DMS79 (cell line): ENCODE results near the gene KLC1.

Source experiments
- DNase-seq: peaks from one replicate; lab custom pipeline; 2025; lab: John Stamatoyannopoulos, UW

Gene KLC1

DNA sequence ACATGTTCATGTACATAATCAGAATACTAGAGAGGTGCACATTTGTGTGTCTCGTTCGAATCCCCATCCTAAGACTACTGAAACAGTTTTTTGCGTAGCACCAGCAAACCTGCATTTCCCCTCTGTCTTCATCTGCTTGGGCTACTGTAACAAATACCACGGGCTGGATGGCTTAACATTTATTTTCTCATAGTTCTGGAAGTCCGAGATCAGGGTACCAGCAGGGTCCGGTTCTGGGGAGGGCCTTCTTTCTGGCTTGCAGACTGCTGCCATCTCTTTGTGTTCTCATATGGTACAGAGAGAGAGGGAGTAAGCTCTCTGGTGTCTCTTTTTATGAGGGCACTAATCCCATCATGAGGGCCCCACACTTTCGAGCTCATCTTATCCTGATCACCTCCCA lies 30.6 kb downstream of the KLC1 start:
- no peak for DNase-seq

DNA sequence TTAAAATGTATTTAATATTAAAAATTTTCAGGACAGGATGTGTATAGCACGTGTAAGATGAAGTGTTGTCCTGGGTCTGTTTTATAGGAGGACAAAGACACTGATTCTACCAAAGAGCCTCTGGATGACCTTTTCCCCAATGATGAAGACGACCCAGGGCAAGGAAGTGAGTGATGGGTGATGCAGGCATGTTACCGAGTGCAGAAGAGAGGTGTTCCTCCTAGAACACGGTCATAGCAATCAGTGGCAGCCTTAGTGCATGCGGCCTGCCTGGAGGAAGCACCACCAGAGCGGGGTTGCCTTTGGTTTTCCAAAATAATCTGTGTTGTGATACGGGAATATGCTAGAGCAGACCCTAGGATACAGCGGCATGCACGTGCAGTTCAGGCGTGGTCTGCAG lies 33.0 kb downstream of the KLC1 start:
- DNase-seq: no peak

DNA sequence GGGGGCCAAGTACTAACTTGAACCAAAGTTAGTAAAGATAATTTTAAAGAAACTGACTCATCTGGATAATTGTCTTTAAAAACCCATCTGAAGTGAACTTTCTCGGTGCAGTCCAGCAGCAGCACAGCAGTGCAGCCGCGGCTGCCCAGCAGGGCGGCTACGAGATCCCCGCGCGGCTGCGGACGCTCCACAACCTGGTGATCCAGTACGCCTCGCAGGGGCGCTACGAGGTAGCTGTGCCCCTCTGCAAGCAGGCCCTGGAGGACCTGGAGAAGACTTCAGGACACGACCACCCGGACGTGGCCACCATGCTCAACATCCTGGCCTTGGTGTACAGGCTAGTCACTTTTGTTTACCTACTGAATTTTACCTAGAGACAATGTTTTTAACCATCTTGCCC lies 33.6 kb downstream of the KLC1 start:
- DNase-seq: no peak

DNA sequence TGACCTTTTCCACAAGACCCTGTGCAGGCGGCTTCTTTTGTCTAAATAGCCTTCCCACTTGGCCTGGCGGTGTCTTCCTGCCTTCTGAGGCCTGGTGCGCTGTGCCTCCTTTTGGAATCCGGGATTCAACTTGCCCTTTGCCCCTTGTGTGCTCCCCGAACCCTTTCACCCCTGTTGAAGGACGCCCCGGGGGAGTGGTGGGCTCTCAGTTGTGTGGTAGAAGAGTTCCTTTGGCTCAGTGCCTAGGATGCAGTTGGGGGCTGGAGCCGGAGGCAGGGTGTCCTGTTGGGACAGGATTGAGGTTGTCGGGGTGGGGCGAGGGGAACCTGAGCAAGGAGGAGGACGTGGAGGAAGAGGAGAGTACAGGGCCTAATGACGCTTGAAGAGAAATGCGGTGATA lies 34.5 kb downstream of the KLC1 start:
- no peak for DNase-seq

DNA sequence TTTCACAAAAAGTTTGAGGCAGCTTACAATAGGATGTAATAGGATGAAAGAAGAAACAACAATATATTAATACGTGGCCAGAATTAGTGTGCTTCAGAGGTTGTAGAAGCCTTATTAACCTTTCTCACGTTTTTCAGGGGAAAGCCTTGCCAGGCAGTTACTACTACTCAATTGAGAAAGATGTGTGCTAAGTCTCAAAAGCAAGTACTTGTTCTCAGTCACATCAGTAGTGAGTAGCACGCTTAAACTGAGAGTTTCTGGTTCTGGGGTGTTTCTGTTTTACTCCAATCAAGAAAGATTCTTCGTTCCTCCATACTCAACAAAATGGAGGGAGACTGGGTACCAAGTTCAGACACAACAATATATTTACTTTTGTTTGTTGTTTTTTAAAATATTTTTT lies 38.7 kb downstream of the KLC1 start:
- DNase-seq: no peak

DNA sequence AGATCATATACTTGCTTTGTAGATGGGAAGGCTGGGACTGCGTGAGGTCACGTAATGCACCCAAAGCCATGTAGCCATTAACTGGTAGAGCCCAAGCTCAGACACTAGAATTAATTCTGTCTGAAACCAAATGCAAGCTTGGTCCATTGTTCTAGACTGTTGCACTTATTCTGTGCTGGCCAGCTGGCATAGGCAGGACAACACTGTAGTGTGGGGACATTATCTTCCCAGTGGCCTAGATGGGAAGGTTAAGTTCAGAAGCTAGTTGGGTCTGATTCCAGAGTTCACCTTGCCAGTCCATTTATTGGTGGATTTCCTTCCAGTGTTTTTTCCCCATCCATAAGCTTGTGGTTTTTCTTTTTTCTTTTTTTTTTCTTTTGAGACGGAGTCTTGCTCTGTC lies 39.1 kb downstream of the KLC1 start:
- no peak for DNase-seq

DNA sequence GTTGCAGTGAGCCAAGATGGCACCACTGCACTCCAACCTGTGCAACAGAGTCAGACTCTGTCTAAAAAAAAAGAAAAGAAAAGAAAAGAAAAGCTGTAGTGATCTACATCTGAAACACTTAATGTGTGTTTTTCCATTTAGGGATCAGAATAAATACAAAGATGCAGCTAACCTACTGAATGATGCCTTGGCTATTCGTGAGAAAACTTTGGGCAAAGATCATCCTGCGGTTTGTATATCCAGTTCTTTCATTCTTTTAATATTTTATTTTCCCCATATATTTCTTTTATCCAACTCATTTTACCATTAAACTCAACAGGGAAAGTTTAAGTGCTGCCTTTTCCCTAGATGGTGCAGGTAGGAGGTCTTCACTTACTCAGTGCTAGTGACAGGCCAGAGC lies 40.4 kb downstream of the KLC1 start:
- DNase-seq: no peak

DNA sequence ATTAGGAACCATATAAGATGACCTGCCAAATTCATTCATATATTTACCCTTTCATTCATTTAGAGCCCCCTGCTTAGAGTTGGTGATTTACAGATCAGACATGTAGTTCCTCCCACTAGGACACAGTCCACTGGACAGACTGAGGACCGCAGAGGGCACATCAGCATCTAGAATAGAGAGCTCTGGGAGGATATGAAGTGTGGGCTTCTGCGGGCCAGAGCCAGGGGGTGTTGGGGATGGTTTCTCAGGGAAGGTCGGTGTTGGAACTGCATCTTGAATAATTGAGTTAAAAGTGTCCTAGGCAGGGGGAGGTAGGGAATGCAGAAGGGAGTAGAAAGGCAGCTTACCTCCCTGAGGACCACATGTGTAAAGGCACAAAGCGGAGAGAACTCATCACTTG lies 42.9 kb downstream of the KLC1 start:
- no peak for DNase-seq

DNA sequence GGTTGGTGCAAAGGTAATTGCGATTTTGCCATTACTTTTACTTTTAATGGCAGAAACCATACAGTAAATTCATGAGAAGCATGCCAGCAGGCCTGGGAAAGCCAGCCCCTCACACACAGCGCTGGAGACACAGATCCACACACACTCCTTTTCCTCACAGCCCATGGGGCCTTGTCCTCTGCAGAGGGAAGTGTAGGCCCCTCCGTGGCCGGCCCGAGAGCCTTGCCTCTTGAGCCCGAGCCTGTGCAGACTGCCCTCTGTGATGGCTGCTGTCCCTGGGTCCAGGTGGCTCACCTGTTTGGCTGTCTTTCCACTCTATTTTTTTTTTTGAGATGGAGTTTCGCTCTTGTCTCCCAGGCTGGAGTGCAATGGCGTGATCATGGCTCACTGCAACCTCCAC lies 46.9 kb downstream of the KLC1 start:
- no peak for DNase-seq

DNA sequence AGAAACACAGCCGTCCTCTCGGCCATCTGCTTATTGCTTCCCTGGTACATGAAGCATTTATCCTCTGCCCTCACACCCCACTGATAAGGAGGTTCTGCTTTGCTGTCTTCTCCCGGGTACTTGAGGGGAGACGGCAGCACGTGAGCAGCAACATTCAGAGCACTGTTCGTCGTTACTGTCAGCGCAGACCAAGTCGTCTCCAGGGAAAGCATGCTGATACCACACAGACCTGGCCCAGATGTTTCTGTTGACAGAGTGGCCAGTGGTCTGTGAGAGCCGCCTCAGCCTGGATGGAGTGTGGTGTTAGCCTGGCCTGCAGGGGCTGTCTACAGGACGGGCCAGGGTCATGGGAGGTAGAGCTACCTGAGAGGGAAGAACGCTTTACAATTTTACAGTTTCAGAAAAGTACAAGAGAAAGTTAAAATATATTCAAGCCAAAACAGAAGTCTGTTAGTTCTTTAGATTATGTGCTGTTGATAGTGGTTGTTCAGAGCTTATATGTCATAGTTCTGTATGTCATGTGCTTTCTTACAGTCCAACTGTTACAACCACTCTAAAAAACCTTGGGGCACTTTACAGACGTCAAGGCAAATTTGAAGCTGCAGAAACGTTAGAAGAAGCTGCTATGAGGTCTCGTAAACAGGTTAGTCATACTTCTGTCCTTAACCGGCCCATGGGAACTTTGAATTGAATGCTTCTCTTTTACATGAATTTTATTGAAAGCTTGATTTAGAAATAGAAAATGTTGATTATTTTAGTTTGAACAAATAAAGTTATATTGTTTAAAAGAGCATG lies 48.1 kb downstream of the KLC1 start:
- no peak for DNase-seq

DNA sequence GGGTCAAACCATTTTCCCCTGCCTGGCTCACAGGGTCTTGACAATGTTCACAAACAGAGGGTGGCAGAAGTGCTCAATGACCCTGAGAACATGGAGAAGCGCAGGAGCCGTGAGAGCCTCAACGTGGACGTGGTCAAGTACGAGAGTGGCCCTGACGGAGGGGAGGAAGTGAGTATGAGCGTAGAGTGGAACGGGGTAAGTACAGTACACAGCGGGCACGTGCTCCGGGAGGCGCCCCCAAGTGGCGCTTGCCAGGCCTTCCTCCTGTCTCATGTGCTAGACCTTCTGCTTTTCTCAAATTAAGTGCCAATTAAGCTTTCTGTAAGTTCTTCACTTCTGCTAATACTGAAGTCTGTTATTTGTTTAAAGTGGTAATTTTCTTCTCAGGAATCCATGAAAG lies 50.3 kb downstream of the KLC1 start:
- DNase-seq: no peak

DNA sequence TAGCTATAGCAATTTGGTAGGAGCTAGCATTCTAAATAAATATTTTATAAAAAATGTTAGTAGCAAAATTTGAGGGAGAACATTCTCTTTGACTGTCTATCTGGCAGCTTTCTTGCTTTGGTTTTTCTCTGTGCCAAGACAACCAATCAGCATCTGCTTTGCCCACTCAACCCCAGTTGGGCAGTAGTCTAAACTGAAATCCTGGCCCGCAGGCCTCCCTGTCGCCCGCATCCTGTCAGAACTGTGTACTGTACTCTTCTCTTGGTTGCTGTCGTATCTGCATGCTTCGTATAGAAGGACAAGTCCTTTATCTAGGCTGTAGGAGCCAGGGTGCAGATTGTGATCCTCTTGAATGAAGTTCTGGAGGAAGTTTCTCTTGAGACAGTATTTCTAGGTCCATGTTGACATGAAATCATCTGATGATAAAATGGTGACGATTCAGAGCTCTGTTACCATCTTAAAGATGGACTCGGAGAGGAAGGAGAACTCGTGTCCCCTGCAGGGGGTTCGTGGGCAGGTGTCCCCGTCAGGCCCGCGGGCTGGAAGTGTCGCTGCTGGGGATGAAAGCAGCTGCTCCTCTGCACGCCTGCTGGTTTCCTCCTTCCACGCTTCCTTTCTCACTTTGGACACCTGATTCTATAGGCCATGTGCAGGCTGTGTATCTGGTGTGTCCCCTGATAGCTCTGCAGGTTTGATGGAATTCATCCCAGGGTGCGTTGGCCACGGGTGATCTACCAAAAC lies 51.6 kb downstream of the KLC1 start:
- DNase-seq: no peak

DNA sequence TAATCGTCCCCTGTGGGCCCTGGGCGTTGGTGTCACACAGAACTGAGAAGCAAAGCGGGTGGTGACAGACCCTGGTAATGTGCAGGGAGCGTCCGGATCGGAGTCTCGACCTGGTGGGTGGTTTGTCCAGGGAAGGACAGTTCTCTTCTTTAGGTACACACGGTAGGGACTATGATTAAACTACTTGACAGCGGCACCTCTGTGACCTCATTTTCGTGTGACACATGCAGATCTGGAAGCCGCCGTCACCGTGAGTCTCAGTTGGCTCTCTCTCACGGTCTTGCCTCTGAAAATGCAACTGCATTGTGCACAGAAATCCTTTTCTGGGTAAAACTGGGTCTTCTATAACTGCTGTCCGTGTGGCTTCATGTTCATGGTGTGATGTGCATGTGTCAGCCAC lies 54.1 kb downstream of the KLC1 start:
- DNase-seq: no peak

DNA sequence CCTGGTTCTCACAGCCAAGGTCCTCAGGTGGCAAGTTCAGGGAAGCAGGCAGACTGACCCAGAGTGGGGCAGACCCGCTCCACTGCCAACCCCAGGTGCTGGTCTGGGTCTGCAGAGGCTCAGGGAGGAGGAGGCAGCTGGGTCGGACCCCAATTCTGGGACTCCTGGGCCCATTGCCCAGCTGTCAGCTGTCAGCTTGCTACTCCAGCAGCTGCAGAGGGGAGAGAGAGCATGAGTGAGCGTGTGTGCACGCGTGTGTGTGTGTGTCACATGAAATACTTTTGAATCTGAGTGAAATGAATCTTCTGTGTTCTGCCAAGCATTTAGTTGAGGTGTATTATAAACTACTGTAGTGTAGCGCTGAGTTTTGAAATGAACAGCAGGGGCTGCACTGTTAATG lies 55.5 kb downstream of the KLC1 start:
- DNase-seq: no peak

DNA sequence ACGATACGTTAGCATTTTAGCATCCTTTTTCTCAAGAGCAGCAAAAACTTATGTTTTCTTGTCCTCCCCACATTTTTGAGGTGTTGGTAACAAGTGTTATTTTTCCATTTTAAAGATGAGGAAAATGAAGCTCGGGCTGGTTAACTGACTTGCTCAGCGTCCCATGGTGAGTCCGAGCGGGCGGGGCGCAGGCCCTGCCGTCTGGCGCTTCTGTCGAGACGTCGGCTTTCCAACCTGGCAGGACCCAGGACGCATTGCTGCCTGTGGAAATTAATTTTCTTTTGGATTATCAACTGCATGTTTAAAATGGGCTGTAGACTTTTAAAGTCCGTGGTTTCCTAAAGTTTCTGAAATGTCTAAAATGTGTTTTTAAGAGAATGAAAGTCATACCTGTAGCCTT lies 55.9 kb downstream of the KLC1 start:
- DNase-seq: no peak

DNA sequence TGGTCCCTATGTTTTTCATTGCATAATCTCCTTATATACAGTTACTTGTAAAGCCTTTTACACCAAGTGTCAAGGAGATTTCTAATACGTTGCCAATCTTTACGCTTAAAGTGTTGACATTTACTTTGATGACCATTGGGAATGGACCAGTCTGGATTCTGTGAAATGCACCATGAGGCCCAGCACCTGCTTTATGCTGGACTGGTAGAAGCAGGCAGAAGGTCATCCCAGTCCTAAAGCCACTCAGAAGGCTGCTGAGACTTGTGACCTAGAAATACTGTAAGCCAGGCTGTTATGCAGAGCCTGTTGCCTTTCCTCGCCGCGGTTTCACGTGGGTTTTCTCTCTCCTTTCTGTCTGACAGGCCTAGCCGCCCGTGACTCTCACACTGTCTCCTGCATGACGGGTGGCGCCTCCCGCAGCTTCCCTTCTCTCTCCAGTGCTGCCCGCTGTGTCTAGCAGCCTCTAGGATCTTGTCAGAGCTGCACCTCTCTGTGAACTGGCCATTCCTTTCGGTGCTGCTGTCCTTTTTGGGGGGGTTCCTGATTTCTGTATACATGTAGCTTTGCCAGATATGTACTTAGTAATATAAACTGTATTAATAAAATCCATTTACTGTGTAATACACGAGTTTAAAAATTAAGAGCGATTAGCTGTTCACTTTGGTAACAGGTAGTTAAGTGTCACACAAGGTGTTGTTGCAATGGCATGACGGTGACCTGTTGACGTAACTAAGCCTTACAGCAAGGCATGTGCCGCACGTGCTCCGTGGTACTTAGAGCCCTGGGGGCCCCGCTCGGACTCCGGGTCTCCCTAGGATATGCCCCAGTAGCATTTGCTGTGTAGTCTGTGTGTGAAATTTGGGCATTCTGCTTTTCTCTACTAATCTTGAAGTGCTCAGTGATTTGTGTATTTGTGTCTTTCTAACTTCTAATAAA lies 56.5 kb downstream of the KLC1 start:
- no peak for DNase-seq

DNA sequence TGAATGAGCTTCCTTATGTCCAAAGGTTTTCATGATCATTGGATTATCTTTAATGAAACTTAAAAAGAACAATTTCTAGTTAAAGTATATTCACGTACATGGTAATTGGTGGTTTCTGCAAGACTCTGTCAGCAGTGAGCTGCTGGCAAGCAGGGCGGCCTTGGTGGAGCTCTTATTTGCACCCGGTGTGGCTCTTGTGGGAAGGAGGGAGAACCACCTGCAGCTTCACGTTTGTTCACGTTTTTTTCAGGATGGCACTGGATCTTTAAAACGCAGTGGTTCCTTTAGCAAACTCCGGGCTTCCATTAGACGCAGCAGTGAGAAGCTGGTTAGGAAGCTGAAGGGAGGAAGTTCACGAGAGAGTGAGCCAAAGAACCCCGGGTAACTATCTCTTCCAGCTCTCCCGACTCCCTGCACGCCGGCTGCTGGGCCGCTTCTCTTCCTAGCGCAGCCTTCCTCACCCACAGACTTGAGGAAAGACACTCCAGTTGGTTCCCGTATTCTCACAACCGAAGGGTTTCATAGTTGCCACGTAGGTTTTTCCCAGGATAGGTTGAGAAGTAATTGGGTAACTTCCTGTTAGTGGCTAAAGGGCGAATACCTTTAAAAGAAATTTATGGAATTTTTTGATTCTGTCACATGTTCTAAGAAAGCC lies 57.9 kb downstream of the KLC1 start:
- no peak for DNase-seq

DNA sequence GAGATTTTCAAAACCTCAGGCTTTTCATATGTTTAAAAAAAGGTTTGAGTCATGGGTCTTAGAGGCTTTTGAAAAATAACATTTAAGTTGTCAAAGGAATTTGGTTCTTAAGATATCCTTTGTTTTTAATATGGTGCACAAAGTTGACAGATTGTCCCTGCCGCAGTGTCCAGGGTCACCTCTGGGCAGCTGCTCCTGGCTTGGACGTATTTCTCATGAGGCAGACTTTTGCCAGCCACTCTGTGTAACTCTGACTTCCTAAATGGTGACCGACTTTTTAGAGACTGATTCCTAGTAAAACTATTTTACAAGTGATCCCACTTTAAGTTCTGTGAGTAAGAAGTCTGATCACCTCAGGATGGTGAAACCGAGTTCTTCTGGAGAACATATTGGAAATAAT lies 58.7 kb downstream of the KLC1 start:
- no peak for DNase-seq

DNA sequence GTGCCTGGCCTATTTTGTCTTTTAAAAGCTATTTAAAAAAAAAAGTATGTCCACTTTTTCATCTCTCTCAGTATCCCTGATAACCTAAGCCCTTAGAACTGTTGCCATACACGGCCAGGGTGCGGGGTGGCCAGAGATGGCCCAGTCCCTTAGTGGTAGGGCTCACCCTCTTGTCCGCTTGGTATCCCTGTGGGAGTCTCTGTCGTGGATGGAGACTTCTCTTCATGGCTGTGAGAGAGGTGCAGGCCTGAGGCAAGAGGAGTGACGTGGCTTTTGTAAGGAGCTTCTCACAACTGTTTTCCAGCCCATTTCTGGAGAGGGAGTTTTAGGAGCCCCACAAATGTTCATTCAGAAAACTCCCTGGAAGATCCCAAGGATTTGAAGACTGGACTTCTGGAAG lies 59.4 kb downstream of the KLC1 start:
- no peak for DNase-seq

DNA sequence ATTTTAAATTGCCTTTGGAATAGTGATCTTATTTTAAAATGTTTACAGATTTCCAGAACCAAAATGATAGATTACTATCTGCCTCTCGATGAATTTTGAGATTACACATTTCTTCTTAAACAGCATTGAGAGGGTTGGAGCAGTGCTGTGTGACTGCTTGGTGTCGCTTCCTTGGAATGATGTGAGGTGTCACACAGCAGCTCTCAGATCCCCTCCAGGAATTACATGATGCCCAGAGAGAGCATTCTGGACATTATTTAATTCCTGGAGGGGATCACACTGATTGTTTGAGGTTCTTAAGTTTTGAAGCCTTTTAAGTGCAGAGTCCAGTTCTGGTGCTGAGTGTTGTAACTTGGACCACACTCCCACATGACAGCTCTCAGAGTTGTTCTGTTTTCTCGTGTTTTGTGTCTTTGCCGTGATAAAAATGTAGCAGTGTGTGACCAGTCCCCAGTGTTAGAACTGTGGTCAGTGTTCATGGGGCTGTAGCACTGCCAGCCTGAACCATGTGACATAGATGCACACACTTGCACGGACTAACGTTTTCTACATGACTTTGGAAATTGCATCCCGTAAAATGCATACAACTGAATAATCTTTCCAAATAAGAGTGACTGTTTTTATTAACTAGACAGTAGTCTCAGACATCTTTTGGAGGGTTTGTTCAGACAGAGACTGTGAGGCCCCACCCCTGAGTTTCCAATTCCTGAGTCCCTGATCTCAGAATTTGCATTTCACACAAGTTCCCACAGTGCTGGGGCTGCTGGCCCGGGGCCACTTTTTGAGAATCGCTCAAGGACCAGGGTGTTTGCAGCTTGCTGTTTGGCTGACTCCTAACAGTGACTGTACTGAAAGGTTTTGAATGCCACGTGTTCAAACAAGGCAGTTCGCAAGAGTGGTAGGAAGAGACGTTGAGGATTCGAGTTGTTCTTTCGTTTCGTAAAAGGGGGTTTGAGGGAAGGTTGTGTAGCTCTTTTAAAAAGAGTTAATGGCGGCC lies 60.2 kb downstream of the KLC1 start:
- peak; percentile 44 for DNase-seq

DNA sequence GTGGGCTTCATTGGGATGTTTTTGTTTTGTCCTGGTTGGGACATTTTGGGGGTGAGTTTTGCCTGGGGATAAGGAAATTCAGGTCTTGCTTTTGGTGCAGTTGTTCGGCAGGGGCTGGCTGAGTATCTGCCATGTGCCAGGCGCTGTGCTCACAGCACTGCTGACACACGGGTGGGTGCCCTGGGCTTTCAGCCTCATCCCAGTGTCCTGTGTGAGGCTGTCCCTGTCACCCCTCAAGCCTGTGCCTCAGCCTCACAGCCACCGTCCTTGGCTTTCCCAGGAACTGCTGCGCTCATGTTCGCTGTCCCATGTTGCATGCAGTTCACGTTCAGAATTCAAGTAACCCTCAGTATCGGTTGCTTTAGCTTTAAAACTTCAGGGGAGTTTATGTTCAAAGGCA lies 61.3 kb downstream of the KLC1 start:
- DNase-seq: no peak
